Neural cell (in vitro differentiated cells): ENCODE results near the gene COPS6. TPM values are rescaled to one million over a fixed set of nuclear protein-coding genes. Genes with fewer than 3 reads are reported as not detected.

ENCODE experiments used
- H2AFZ ChIP-seq: fragments of 200-600, 300-800 bp; sonication (generic), shearing (Covaris generic); 2 replicates; pipeline ENCODE4 v1.6.0; 2014; ENCODE audit warnings: low read depth, mild to moderate bottlenecking, antibody characterized with exemption, low read length, moderate library complexity
- H3F3A ChIP-seq: fragments of 200-600 bp; shearing (Covaris generic); 2 replicates; pipeline ENCODE4 v1.6.1; 2016; ENCODE audit warnings: mild to moderate bottlenecking, moderate library complexity, mixed read lengths, antibody characterized with exemption, low read length; ENCODE audit not compliant: insufficient read depth, poor library complexity, severe bottlenecking
- H3K27ac ChIP-seq: fragments of 200-600, 300-800 bp; sonication (generic), shearing (Covaris generic); 2 replicates; pipeline ENCODE4 v1.5.1; 2014; ENCODE audit warnings: mild to moderate bottlenecking, low read length, moderate library complexity
- H3K27me3 ChIP-seq: fragments of 300-800, 200-600 bp; sonication (generic), shearing (Covaris generic); 2 replicates; pipeline ENCODE4 v1.6.0; 2014; ENCODE audit warnings: mild to moderate bottlenecking, low read depth, low read length, moderate library complexity; ENCODE audit not compliant: insufficient read depth
- H3K36me3 ChIP-seq: fragments of 300-800, 200-600 bp; sonication (generic), shearing (Covaris generic); 2 replicates; pipeline ENCODE4 v1.5.1; 2014; ENCODE audit warnings: mild to moderate bottlenecking, antibody characterized with exemption, low read length, moderate library complexity; ENCODE audit not compliant: insufficient read depth
- H3K4me2 ChIP-seq: fragments of 300-800, 200-600 bp; sonication (generic), shearing (Covaris generic); 2 replicates; pipeline ENCODE4 v1.6.0; 2014; ENCODE audit warnings: mild to moderate bottlenecking, low read length
- H3K4me3 ChIP-seq: fragments of 300-800, 200-600 bp; sonication (generic), shearing (Covaris generic); 2 replicates; pipeline ENCODE4 v1.5.1; 2014; ENCODE audit warnings: mild to moderate bottlenecking, low read length, moderate library complexity
- H3K79me2 ChIP-seq: fragments of 200-600 bp; shearing (Covaris generic); replicated peaks from 2 replicates; pipeline ENCODE4 v1.6.0; 2014; ENCODE audit warnings: mild to moderate bottlenecking, low read length, moderate library complexity; ENCODE audit not compliant: insufficient read depth
- H3K9ac ChIP-seq: fragments of 300-800, 200-600 bp; sonication (generic), shearing (Covaris generic); 2 replicates; pipeline ENCODE4 v1.6.1; 2016; ENCODE audit warnings: mild to moderate bottlenecking, low read length, mixed read lengths
- H3K9me2 ChIP-seq: fragments of 200-600 bp; shearing (Covaris generic); 2 replicates; pipeline ENCODE4 v1.6.1; 2016; ENCODE audit warnings: mild to moderate bottlenecking, low read length, mixed read lengths; ENCODE audit not compliant: insufficient read depth
- H3K9me3 ChIP-seq: fragments of 200-600, 300-800 bp; sonication (generic), shearing (Covaris generic); 2 replicates; pipeline ENCODE4 v1.6.1; 2016; ENCODE audit warnings: mild to moderate bottlenecking, mixed run types, low read length, moderate library complexity, mixed read lengths
- H4K20me1 ChIP-seq: fragments of 200-600 bp; shearing (Covaris generic); 2 replicates; pipeline ENCODE4 v1.6.1; 2016; ENCODE audit warnings: mild to moderate bottlenecking, mixed run types; ENCODE audit not compliant: insufficient read depth
- EP300 ChIP-seq: fragments of 450-650 bp; conservative IDR thresholded peaks from 2 replicates; pipeline ENCODE4 v1.6.1; 2014; ENCODE audit warnings: antibody characterized with exemption, mild to moderate bottlenecking, moderate library complexity; ENCODE audit not compliant: poor library complexity, severe bottlenecking
- EZH2 ChIP-seq: fragments of 200-600, 300-800 bp; shearing (Covaris generic), sonication (generic); IDR thresholded peaks from 2 replicates; pipeline ENCODE4 v1.6.1; 2014; ENCODE audit warnings: antibody characterized with exemption, low read length, borderline replicate concordance, mild to moderate bottlenecking; ENCODE audit not compliant: insufficient read depth, poor library complexity, severe bottlenecking
- MXI1 ChIP-seq: fragments of 450-650 bp; conservative IDR thresholded peaks from 2 replicates; pipeline ENCODE4 v1.6.1; 2014; ENCODE audit warnings: antibody characterized with exemption, mild to moderate bottlenecking; ENCODE audit not compliant: poor library complexity, severe bottlenecking
- POLR2AphosphoS5 ChIP-seq: IDR thresholded peaks from 2 replicates; pipeline ENCODE4 v1.6.1; 2012
- RAD21 ChIP-seq: fragments of 450-650 bp; conservative IDR thresholded peaks from 2 replicates; pipeline ENCODE4 v1.6.1; 2014; ENCODE audit warnings: antibody characterized with exemption, mild to moderate bottlenecking, moderate library complexity
- SMC3 ChIP-seq: fragments of 450-650 bp; conservative IDR thresholded peaks from 2 replicates; pipeline ENCODE4 v1.6.1; 2014; ENCODE audit warnings: antibody characterized with exemption, mild to moderate bottlenecking, moderate library complexity; ENCODE audit not compliant: poor library complexity
- TAF1 ChIP-seq: IDR thresholded peaks from 2 replicates; pipeline ENCODE4 v1.6.1; 2012; ENCODE audit warnings: low read depth
- polyA plus RNA-seq: library from polyadenylated mRNA; depleted of rRNA; stranded (reverse); fragments of >200 nt; gene quantifications from 2 replicates; pipeline ENCODE4 v1.2.3, GENCODE V29; 2014
- TF ChIP-seq, protein P1 (sequence below): fragments of 450-650 bp; IDR thresholded peaks from 2 replicates; pipeline ENCODE4 v1.5.1; 2014; ENCODE audit warnings: antibody characterized with exemption, mild to moderate bottlenecking, moderate library complexity; ENCODE audit not compliant: poor library complexity, severe bottlenecking
- TF ChIP-seq, protein P2 (sequence below): IDR thresholded peaks from 2 replicates; pipeline ENCODE4 v1.6.1; 2012; ENCODE audit warnings: borderline replicate concordance

The COPS6 gene
- polyA plus RNA-seq, 1 donor from 2014 or later = 57.1 TPM

DNA sequence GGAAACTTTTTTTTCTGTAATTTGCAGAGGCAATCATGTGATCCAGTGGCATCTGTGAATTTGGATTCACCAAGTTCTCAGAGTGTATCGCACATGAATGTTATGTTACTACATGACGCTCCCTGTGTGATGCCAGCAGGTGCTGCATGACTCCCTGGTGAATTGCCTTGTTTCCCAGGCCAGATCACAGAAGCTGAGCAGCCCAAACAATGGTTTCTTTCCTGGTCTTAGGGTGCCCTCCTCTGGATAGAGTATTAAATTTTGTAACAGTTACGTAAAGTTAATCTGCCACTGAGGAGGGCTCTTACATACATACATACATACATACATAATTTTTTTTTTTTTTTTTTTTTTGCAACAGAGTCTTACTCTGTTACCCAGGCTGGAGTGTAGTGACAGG lies 35.6 kb upstream of the COPS6 start:
- Histone ChIP-seq H3K27ac (no peak overlapping the region), H3K9ac (no peak overlapping the region), H4K20me1 (no peaks in the 10 kb centered on the region)

DNA sequence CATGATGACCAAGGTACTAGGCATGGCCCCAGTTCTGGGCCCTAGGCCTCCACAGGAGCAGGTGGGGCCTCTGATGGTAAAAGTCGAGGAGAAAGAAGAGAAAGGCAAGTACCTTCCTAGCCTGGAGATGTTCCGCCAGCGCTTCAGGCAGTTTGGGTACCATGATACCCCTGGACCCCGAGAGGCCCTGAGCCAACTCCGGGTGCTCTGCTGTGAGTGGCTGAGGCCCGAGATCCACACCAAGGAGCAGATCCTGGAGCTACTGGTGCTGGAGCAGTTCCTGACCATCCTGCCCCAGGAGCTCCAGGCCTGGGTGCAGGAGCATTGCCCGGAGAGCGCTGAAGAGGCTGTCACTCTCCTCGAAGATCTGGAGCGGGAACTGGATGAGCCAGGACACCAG lies 31.8 kb upstream of the COPS6 start:
- H3F3A ChIP-seq = no peaks in the 10 kb centered on the region
- H3K27ac ChIP-seq = no peak overlapping the region
- peaks cover 9% of the 10 kb centered on the region for H3K36me3 ChIP-seq

More for the DNA sequence above, 35.6 kb upstream of the COPS6 start:
- H3K9me2 ChIP-seq = no peaks in the 10 kb centered on the region
- H3K79me2 ChIP-seq = peaks cover 17% of the 10 kb centered on the region
- no peak overlapping the region for H3K4me3 ChIP-seq
- TF ChIP-seq, protein P1, sequence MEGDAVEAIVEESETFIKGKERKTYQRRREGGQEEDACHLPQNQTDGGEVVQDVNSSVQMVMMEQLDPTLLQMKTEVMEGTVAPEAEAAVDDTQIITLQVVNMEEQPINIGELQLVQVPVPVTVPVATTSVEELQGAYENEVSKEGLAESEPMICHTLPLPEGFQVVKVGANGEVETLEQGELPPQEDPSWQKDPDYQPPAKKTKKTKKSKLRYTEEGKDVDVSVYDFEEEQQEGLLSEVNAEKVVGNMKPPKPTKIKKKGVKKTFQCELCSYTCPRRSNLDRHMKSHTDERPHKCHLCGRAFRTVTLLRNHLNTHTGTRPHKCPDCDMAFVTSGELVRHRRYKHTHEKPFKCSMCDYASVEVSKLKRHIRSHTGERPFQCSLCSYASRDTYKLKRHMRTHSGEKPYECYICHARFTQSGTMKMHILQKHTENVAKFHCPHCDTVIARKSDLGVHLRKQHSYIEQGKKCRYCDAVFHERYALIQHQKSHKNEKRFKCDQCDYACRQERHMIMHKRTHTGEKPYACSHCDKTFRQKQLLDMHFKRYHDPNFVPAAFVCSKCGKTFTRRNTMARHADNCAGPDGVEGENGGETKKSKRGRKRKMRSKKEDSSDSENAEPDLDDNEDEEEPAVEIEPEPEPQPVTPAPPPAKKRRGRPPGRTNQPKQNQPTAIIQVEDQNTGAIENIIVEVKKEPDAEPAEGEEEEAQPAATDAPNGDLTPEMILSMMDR = peak; percentile 32
- peak; percentile 25 for TF ChIP-seq RAD21
- TF ChIP-seq, protein P2, sequence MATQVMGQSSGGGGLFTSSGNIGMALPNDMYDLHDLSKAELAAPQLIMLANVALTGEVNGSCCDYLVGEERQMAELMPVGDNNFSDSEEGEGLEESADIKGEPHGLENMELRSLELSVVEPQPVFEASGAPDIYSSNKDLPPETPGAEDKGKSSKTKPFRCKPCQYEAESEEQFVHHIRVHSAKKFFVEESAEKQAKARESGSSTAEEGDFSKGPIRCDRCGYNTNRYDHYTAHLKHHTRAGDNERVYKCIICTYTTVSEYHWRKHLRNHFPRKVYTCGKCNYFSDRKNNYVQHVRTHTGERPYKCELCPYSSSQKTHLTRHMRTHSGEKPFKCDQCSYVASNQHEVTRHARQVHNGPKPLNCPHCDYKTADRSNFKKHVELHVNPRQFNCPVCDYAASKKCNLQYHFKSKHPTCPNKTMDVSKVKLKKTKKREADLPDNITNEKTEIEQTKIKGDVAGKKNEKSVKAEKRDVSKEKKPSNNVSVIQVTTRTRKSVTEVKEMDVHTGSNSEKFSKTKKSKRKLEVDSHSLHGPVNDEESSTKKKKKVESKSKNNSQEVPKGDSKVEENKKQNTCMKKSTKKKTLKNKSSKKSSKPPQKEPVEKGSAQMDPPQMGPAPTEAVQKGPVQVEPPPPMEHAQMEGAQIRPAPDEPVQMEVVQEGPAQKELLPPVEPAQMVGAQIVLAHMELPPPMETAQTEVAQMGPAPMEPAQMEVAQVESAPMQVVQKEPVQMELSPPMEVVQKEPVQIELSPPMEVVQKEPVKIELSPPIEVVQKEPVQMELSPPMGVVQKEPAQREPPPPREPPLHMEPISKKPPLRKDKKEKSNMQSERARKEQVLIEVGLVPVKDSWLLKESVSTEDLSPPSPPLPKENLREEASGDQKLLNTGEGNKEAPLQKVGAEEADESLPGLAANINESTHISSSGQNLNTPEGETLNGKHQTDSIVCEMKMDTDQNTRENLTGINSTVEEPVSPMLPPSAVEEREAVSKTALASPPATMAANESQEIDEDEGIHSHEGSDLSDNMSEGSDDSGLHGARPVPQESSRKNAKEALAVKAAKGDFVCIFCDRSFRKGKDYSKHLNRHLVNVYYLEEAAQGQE = no peak
- no peak for TF ChIP-seq MXI1
- no peak for TF ChIP-seq SMC3
- no peak for TF ChIP-seq EP300
- no peaks in the 10 kb centered on the region for H3F3A ChIP-seq
- H2AFZ ChIP-seq = no peak overlapping the region
- H3K36me3 ChIP-seq = peaks cover 7% of the 10 kb centered on the region
- no peaks in the 10 kb centered on the region for H3K27me3 ChIP-seq
- no peak overlapping the region for H3K4me2 ChIP-seq
- H3K9me3 ChIP-seq = no peaks in the 10 kb centered on the region

More for the DNA sequence above, 31.8 kb upstream of the COPS6 start:
- H3K79me2 ChIP-seq = peaks cover 4% of the 10 kb centered on the region
- H3K4me2 ChIP-seq = no peak overlapping the region
- no peaks in the 10 kb centered on the region for H3K9me2 ChIP-seq
- no peaks in the 10 kb centered on the region for H4K20me1 ChIP-seq
- no peak overlapping the region for H2AFZ ChIP-seq
- H3K9me3 ChIP-seq = no peaks in the 10 kb centered on the region
- no peak overlapping the region for H3K9ac ChIP-seq
- TF ChIP-seq, protein P2 = no peak
- TF ChIP-seq RAD21 (no peak), TAF1 (no peak), POLR2AphosphoS5 (no peak), EZH2 (no peak), MXI1 (no peak), EP300 (no peak), SMC3 (no peak)
- TF ChIP-seq, protein P1 = no peak
- H3K4me3 ChIP-seq = no peak overlapping the region
- H3K27me3 ChIP-seq = no peaks in the 10 kb centered on the region
